GM23338 (cell line): ENCODE measurements around the gene EFNA4.

Source experiments
- CREB1 ChIP-seq: fragments of 250-450 bp; sonication (Bioruptor Pico); IDR thresholded peaks from 2 replicates; pipeline ENCODE4 v1.5.0; 2020; ENCODE audit warnings: low read depth, mild to moderate bottlenecking, moderate library complexity
- EZH2 ChIP-seq: fragments of 200-600 bp; sonication (generic); IDR thresholded peaks from one replicate; pipeline ENCODE4 v1.8.0; 2017; ENCODE audit warnings: antibody characterized with exemption, mild to moderate bottlenecking, low read depth; ENCODE audit not compliant: unreplicated experiment
- EZH2phosphoT487 ChIP-seq: fragments of 200-600 bp; sonication (generic); IDR thresholded peaks from one replicate; pipeline ENCODE4 v1.8.1; 2018; ENCODE audit warnings: antibody characterized with exemption; ENCODE audit not compliant: unreplicated experiment
- JUNB ChIP-seq: IDR thresholded peaks from one replicate; pipeline ENCODE4 v1.6.1; 2016; ENCODE audit warnings: antibody characterized with exemption; ENCODE audit not compliant: unreplicated experiment
- NANOG ChIP-seq: IDR thresholded peaks from 2 replicates; pipeline ENCODE4 v1.6.1; 2016; ENCODE audit warnings: antibody characterized with exemption, borderline replicate concordance
- POLR2AphosphoS5 ChIP-seq: IDR thresholded peaks from 2 replicates; pipeline ENCODE4 v1.6.1; 2016; ENCODE audit warnings: antibody characterized with exemption, low read depth
- ZNF331 ChIP-seq: fragments of 250-450 bp; sonication (Bioruptor Pico); IDR thresholded peaks from 2 replicates; pipeline ENCODE4 v1.5.0; 2020; ENCODE audit warnings: low read depth, mild to moderate bottlenecking, moderate library complexity
- TF ChIP-seq, protein P1 (sequence below): IDR thresholded peaks from 2 replicates; pipeline ENCODE4 v1.6.1; 2016; ENCODE audit warnings: antibody characterized with exemption
- TF ChIP-seq, protein P2 (sequence below), 2 experiments: fragments of 200-600 bp in 1 of 2; sonication (generic) in 1 of 2; conservative IDR thresholded peaks; 2 replicates each; pipeline versions ENCODE4 v1.5.1 to v1.6.1; 2016 to 2017; ENCODE audit warnings: antibody characterized with exemption in 2 of 2, low read depth in 2 of 2, mild to moderate bottlenecking in 2 of 2, moderate library complexity in 1 of 2
- TF ChIP-seq, protein P3 (sequence below): IDR thresholded peaks from one replicate; pipeline ENCODE4 v1.6.1; 2018; ENCODE audit warnings: antibody characterized with exemption; ENCODE audit not compliant: unreplicated experiment

DNA sequence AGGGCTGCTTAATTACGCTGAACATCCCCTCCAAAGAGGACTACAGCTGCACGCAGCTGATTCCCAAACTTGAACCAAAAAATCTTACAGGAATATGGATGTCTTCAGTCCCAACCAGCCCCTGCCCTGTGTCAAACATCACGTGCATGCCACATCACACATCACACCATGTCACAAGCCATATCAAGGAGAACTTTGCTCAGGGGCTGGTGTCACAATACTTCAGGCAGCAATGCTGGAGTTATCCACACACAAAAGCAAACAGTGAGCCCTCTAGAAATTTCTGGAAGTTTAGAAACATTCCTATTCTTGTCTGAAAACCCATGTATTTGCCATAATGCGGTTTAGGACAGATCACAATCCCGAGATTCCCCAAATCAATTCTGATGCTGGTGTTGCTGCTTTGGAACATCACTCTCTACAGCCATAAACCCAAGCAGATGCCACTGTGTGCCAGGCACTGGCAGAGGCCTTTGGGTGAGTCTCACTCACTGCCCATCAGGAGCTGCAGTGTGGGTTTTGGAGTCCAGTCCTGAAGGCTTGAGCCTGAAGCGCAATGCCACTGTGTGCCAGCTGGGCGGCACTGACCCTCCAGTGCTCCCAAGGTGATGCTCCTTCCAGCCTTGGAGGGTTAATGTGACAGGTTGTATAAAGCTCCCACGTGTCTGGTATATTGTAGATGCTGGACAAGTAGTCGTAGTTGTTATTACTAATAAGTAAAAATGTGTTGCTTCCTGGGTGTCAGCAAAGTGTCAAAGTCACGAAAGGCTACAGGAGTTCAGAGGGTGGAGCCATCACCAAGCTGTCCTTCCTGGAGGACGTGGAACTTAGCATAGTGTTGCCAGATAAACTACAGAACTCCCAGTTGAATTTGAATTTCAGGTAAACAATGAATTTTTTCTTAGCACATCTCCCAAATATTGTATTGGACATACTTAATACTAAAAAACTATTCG, 44.0 kb downstream of the EFNA4 start:
- TF ChIP-seq, protein P1, sequence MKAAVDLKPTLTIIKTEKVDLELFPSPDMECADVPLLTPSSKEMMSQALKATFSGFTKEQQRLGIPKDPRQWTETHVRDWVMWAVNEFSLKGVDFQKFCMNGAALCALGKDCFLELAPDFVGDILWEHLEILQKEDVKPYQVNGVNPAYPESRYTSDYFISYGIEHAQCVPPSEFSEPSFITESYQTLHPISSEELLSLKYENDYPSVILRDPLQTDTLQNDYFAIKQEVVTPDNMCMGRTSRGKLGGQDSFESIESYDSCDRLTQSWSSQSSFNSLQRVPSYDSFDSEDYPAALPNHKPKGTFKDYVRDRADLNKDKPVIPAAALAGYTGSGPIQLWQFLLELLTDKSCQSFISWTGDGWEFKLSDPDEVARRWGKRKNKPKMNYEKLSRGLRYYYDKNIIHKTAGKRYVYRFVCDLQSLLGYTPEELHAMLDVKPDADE, result no peak
- TF ChIP-seq, protein P2, sequence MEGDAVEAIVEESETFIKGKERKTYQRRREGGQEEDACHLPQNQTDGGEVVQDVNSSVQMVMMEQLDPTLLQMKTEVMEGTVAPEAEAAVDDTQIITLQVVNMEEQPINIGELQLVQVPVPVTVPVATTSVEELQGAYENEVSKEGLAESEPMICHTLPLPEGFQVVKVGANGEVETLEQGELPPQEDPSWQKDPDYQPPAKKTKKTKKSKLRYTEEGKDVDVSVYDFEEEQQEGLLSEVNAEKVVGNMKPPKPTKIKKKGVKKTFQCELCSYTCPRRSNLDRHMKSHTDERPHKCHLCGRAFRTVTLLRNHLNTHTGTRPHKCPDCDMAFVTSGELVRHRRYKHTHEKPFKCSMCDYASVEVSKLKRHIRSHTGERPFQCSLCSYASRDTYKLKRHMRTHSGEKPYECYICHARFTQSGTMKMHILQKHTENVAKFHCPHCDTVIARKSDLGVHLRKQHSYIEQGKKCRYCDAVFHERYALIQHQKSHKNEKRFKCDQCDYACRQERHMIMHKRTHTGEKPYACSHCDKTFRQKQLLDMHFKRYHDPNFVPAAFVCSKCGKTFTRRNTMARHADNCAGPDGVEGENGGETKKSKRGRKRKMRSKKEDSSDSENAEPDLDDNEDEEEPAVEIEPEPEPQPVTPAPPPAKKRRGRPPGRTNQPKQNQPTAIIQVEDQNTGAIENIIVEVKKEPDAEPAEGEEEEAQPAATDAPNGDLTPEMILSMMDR (conservative IDR thresholded peaks at IDR 0.05; ENCODE audit: low read depth in 2 of 2), result peak in 1 of 2 experiments; percentile 21; a peak in 2 of 4 replicates
- TF ChIP-seq EZH2, result no peak
- TF ChIP-seq POLR2AphosphoS5, result no peak
- no peak for TF ChIP-seq CREB1 (CRISPR knock-in tag)
- TF ChIP-seq, protein P3, sequence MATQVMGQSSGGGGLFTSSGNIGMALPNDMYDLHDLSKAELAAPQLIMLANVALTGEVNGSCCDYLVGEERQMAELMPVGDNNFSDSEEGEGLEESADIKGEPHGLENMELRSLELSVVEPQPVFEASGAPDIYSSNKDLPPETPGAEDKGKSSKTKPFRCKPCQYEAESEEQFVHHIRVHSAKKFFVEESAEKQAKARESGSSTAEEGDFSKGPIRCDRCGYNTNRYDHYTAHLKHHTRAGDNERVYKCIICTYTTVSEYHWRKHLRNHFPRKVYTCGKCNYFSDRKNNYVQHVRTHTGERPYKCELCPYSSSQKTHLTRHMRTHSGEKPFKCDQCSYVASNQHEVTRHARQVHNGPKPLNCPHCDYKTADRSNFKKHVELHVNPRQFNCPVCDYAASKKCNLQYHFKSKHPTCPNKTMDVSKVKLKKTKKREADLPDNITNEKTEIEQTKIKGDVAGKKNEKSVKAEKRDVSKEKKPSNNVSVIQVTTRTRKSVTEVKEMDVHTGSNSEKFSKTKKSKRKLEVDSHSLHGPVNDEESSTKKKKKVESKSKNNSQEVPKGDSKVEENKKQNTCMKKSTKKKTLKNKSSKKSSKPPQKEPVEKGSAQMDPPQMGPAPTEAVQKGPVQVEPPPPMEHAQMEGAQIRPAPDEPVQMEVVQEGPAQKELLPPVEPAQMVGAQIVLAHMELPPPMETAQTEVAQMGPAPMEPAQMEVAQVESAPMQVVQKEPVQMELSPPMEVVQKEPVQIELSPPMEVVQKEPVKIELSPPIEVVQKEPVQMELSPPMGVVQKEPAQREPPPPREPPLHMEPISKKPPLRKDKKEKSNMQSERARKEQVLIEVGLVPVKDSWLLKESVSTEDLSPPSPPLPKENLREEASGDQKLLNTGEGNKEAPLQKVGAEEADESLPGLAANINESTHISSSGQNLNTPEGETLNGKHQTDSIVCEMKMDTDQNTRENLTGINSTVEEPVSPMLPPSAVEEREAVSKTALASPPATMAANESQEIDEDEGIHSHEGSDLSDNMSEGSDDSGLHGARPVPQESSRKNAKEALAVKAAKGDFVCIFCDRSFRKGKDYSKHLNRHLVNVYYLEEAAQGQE, result no peak
- TF ChIP-seq ZNF331 (CRISPR knock-in tag), result no peak
- no peak for TF ChIP-seq NANOG
- no peak for TF ChIP-seq JUNB
- no peak for TF ChIP-seq EZH2phosphoT487
